Spleen (tissue), 7 donors: ENCODE results near the gene CORT.

ENCODE experiments used
- POLR2A ChIP-seq, 3 donors: fragments of 450-650 bp; IDR thresholded peaks; one replicate each; pipeline ENCODE4 v1.5.1; 2017; ENCODE audit warnings: antibody characterized with exemption in 3 of 3, mild to moderate bottlenecking in 1 of 3
- POLR2AphosphoS5 ChIP-seq, 3 donors: sonication (generic); formaldehyde crosslinking; IDR thresholded peaks; one replicate each; pipeline ENCODE4 v1.5.1; 2017; ENCODE audit warnings: antibody characterized with exemption in 3 of 3
- TF ChIP-seq, protein P1 (sequence below), 11 experiments: fragments of 200-600 bp in 7 of 11; fragments of 450-650 bp in 4 of 11; sonication (generic) in 4 of 11; IDR thresholded peaks in 8 of 11; conservative IDR thresholded peaks in 3 of 11; 1 replicate in 7 of 11; 2 replicates in 4 of 11; pipeline versions ENCODE4 v1.4.0 to v1.8.0; 2016 to 2021; ENCODE audit warnings: antibody characterized with exemption in 11 of 11, inconsistent platforms in 4 of 11, mild to moderate bottlenecking in 1 of 11
- donor health status: DM: no; HTN: no; CAD: no; lungs with moderate emphysema.
- donor health status: DM: no; HTN: no; CAD: no.
- donor health status: DM: no; HTN: no; CAD: no.

- TF ChIP-seq, protein P1, sequence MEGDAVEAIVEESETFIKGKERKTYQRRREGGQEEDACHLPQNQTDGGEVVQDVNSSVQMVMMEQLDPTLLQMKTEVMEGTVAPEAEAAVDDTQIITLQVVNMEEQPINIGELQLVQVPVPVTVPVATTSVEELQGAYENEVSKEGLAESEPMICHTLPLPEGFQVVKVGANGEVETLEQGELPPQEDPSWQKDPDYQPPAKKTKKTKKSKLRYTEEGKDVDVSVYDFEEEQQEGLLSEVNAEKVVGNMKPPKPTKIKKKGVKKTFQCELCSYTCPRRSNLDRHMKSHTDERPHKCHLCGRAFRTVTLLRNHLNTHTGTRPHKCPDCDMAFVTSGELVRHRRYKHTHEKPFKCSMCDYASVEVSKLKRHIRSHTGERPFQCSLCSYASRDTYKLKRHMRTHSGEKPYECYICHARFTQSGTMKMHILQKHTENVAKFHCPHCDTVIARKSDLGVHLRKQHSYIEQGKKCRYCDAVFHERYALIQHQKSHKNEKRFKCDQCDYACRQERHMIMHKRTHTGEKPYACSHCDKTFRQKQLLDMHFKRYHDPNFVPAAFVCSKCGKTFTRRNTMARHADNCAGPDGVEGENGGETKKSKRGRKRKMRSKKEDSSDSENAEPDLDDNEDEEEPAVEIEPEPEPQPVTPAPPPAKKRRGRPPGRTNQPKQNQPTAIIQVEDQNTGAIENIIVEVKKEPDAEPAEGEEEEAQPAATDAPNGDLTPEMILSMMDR (IDR thresholded peaks at IDR 0.05 in 8 of 11, conservative IDR thresholded peaks at IDR 0.05 in 3 of 11), result no peak
- no peak for TF ChIP-seq POLR2AphosphoS5 (IDR thresholded peaks at IDR 0.05)
- TF ChIP-seq POLR2A (IDR thresholded peaks at IDR 0.05), result no peak
These were observed 16.0 kb upstream of the CORT start for GRCh38 chr1:10433790-10434189.
